ENCODE data around the gene PPP2R2B.

The PPP2R2B gene

DNA sequence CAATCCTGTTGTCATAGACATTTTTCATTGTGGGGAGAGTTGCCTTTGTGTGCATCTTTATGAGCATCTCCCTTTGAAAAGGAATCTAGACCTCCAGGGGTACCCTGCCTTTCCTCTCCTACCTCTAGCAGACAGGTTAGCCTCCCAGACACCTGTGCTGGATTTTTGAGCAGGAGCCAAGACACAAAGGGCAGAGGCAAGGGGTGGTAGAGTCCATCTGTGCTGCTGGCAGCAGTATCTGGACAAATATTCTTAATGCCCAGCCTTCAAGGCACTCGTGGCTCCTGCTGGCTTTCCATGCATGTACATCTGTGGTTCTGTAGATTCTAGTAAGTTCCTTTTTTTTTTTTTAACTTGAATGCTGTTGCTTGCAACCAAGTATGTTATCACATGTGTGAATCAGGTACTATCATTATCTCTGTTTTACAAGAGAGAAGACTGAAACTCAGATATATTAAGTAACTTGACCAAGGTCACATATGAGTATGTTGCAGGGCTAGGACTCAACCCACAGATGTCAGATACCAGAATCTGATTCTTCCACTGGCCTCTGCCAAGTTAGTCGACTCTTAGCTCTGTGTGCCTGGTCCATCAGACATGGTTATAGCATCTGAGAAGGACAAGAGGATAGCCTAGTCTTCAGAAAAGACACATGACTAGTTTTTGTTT is 329.6 kb downstream of the PPP2R2B start:
- DNase-seq (ENCODE audit: low spot score), result no peak

- no peak for DNase-seq (ENCODE audit: low spot score)
Measured at GRCh38 chr5:146544232-146544631, 334.3 kb downstream of the PPP2R2B start.

- DNase-seq (ENCODE audit: low spot score), result peak; percentile 46
Measured at GRCh38 chr5:146541958-146542849, 336.4 kb downstream of the PPP2R2B start.

DNA sequence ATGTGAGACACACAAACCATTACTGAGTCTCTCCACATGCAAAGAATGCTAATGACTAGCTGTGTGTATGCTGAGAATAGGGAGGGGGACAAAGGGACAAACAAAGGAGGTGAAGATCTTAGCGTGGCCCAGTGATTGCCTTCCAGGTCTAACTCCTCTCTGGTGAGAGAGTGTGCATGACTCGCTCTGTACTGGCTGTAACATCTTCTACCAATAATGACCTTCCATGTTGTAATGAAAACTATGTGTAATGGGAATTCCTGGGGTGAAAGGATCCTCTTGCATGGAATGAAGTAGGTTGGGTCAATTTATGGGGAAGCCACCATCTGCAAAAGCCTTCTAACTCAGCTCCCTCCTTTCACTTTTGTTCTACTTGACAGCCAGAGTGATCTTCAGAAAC is 338.1 kb downstream of the PPP2R2B start:
- no peak for DNase-seq (ENCODE audit: low spot score)

- DNase-seq (ENCODE audit: low spot score), result no peak
Measured at GRCh38 chr5:146539973-146540372, 338.6 kb downstream of the PPP2R2B start.

DNA sequence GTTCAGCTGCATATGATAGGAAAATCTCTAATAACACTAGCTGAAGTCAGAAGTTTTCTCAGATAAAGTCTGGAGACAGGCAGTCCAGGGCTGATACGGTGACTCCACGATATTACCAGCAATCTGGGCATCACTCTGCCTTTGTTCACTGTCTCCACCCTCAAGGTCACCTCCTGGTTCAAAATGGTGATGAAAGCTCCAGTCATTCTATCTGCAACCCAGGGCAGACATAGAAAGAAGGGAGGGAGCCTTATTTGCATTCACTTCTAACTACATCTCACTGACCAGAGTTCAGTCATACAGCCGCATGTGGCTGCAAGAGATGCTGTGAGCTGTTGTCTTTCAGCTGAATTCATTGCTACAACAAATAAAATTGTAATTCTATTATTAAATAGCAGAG is 340.1 kb downstream of the PPP2R2B start:
- DNase-seq (ENCODE audit: low spot score), result no peak

DNA sequence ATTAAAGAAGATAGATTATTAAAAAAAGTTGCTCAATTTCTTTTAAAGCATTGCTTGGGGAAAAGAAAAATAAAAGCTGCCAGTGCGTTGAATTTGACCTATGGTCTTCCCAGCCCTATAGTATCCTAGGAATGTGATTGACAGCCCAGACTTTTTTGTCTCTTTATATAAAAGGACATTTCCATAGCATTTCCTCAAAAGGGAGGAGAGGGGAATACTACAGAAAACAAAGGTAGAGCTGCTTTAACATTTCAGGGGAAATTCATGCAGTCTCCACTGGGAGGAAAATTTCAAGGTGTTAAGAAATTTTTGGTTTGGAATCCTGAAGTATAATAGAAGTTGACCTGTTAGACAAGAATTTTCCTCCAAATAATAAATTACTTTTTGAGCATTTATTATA is 344.7 kb downstream of the PPP2R2B start:
- DNase-seq (ENCODE audit: low spot score), result no peak

DNA sequence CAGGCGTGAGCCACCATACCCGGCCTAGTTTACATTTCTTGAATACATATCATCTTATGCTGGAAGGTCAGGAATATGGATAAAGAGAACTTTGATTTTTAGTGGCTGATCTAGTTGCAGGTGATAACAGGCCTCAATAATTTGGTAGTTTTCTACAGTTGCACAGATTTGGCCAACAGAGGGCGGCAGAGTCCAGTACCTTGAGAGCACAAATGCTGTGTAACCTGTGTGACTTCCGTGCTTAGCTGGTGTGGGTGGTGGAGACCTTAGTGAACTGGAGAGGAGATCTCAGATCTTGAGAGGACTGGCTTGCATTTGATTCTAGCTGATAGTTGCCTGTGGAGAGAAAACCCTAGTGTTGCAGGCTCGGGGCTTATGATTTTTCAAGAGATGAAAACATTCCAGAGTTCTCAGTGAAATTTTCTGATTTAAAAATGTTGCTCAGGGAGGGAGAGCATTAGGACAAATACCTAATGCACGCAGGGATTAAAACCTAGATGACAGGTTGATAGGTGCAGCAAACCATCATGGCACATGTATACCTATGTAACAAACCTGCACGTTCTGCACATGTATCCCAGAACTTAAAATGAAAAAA is 345.2 kb downstream of the PPP2R2B start:
- peak; percentile 51 for DNase-seq (ENCODE audit: low spot score)

All from globus pallidus (tissue), 1 donor.